ENCODE measurements around the gene FAM168A. TPM values are rescaled to one million over a fixed set of nuclear protein-coding genes. Genes with fewer than 3 reads are reported as not detected.
A peak's percentile ranks its signal among the peaks of the same experiment; 100 is the strongest.

The FAM168A gene
- total RNA-seq, 1 donor from 2014 or later = 19.2 TPM

GRCh38 chr11:73363147-73363546 lies 234.8 kb downstream of the FAM168A start:
- Mint-ChIP-seq H3K9me3 (no peaks in the 10 kb centered on the region), H3K4me1 (ENCODE audit: low read depth) (peaks cover 20% of the 10 kb centered on the region), H3K27me3 (ENCODE audit: low read depth) (no peaks in the 10 kb centered on the region), H3K4me3 (ENCODE audit: low read depth) (no peak overlapping the region), H3K36me3 (ENCODE audit: low read depth) (no peaks in the 10 kb centered on the region), H3K27ac (no peak overlapping the region)
- intact Hi-C loops (cut with micrococcal nuclease) = no loop called here
- no peak for DNase-seq (ENCODE audit: low spot score)

GRCh38 chr11:73361953-73362776 lies 235.7 kb downstream of the FAM168A start:
- Mint-ChIP-seq H3K27ac (no peak overlapping the region), H3K27me3 (ENCODE audit: low read depth) (no peaks in the 10 kb centered on the region), H3K9me3 (no peaks in the 10 kb centered on the region), H3K4me1 (ENCODE audit: low read depth) (peaks cover 12% of the 10 kb centered on the region), H3K36me3 (ENCODE audit: low read depth) (no peaks in the 10 kb centered on the region), H3K4me3 (ENCODE audit: low read depth) (no peak overlapping the region)
- no peak for DNase-seq (ENCODE audit: low spot score)
- intact Hi-C loops (cut with micrococcal nuclease) = no loop called here

GRCh38 chr11:73360743-73361369 lies 237.1 kb downstream of the FAM168A start:
- H3K27me3 Mint-ChIP-seq (ENCODE audit: low read depth) = no peaks in the 10 kb centered on the region
- H3K36me3 Mint-ChIP-seq (ENCODE audit: low read depth) = no peaks in the 10 kb centered on the region
- DNase-seq (ENCODE audit: low spot score) = no peak
- no peak overlapping the region for H3K27ac Mint-ChIP-seq
- H3K4me3 Mint-ChIP-seq (ENCODE audit: low read depth) = no peak overlapping the region
- H3K9me3 Mint-ChIP-seq = no peaks in the 10 kb centered on the region
- H3K4me1 Mint-ChIP-seq (ENCODE audit: low read depth) = peaks cover 2% of the 10 kb centered on the region
- intact Hi-C loops (cut with micrococcal nuclease) = no loop called here

GRCh38 chr11:73359930-73360742 lies 237.8 kb downstream of the FAM168A start:
- intact Hi-C loops (cut with micrococcal nuclease) = no loop called here
- no peak for DNase-seq (ENCODE audit: low spot score)
- no peaks in the 10 kb centered on the region for H3K27me3 Mint-ChIP-seq (ENCODE audit: low read depth)
- H3K9me3 Mint-ChIP-seq = no peaks in the 10 kb centered on the region
- H3K4me3 Mint-ChIP-seq (ENCODE audit: low read depth) = no peak overlapping the region
- H3K27ac Mint-ChIP-seq = no peak overlapping the region
- no peaks in the 10 kb centered on the region for H3K4me1 Mint-ChIP-seq (ENCODE audit: low read depth)
- H3K36me3 Mint-ChIP-seq (ENCODE audit: low read depth) = no peaks in the 10 kb centered on the region

GRCh38 chr11:73359341-73359740 lies 238.6 kb downstream of the FAM168A start:
- Mint-ChIP-seq H3K27me3 (ENCODE audit: low read depth) (no peaks in the 10 kb centered on the region), H3K36me3 (ENCODE audit: low read depth) (no peaks in the 10 kb centered on the region), H3K9me3 (no peaks in the 10 kb centered on the region), H3K4me1 (ENCODE audit: low read depth) (peaks cover 6% of the 10 kb centered on the region), H3K4me3 (ENCODE audit: low read depth) (no peak overlapping the region), H3K27ac (no peak overlapping the region)
- no peak for DNase-seq (ENCODE audit: low spot score)
- intact Hi-C loops (cut with micrococcal nuclease) = no loop called here

- no peak for DNase-seq (ENCODE audit: low spot score)
- no peak overlapping the region for H3K4me3 Mint-ChIP-seq (ENCODE audit: low read depth)
- no peaks in the 10 kb centered on the region for H3K9me3 Mint-ChIP-seq
- no peaks in the 10 kb centered on the region for H3K27me3 Mint-ChIP-seq (ENCODE audit: low read depth)
- H3K36me3 Mint-ChIP-seq (ENCODE audit: low read depth) = no peaks in the 10 kb centered on the region
- H3K4me1 Mint-ChIP-seq (ENCODE audit: low read depth) = peaks cover 13% of the 10 kb centered on the region
- no peak overlapping the region for H3K27ac Mint-ChIP-seq
- intact Hi-C loops (cut with micrococcal nuclease) = no loop called here
Measured at GRCh38 chr11:73358071-73358470, 239.8 kb downstream of the FAM168A start.

- no peak overlapping the region for H3K4me3 Mint-ChIP-seq (ENCODE audit: low read depth)
- intact Hi-C loops (cut with micrococcal nuclease) = no loop called here
- no peaks in the 10 kb centered on the region for H3K36me3 Mint-ChIP-seq (ENCODE audit: low read depth)
- H3K4me1 Mint-ChIP-seq (ENCODE audit: low read depth) = peaks cover 18% of the 10 kb centered on the region
- H3K9me3 Mint-ChIP-seq = no peaks in the 10 kb centered on the region
- no peaks in the 10 kb centered on the region for H3K27me3 Mint-ChIP-seq (ENCODE audit: low read depth)
- DNase-seq (ENCODE audit: low spot score) = no peak
- H3K27ac Mint-ChIP-seq = no peak overlapping the region
Measured at GRCh38 chr11:73356979-73357860, 240.7 kb downstream of the FAM168A start.

GRCh38 chr11:73355109-73355508 lies 242.8 kb downstream of the FAM168A start:
- no peaks in the 10 kb centered on the region for H3K27me3 Mint-ChIP-seq (ENCODE audit: low read depth)
- DNase-seq (ENCODE audit: low spot score) = no peak
- no peak overlapping the region for H3K4me3 Mint-ChIP-seq (ENCODE audit: low read depth)
- no peak overlapping the region for H3K27ac Mint-ChIP-seq
- H3K36me3 Mint-ChIP-seq (ENCODE audit: low read depth) = no peaks in the 10 kb centered on the region
- peaks cover 32% of the 10 kb centered on the region for H3K4me1 Mint-ChIP-seq (ENCODE audit: low read depth)
- intact Hi-C loops (cut with micrococcal nuclease) = no loop called here
- H3K9me3 Mint-ChIP-seq = no peaks in the 10 kb centered on the region

GRCh38 chr11:73353422-73353821 lies 244.5 kb downstream of the FAM168A start:
- Mint-ChIP-seq H3K27me3 (ENCODE audit: low read depth) (no peaks in the 10 kb centered on the region), H3K36me3 (ENCODE audit: low read depth) (no peaks in the 10 kb centered on the region), H3K9me3 (no peaks in the 10 kb centered on the region), H3K4me1 (ENCODE audit: low read depth) (peaks cover 35% of the 10 kb centered on the region), H3K27ac (peak overlapping the region; percentile 65), H3K4me3 (ENCODE audit: low read depth) (no peak overlapping the region)
- peak; percentile 40 for DNase-seq (ENCODE audit: low spot score)
- intact Hi-C loops (cut with micrococcal nuclease) = no loop called here

GRCh38 chr11:73350908-73351636 lies 246.8 kb downstream of the FAM168A start:
- Mint-ChIP-seq H3K27ac (no peak overlapping the region), H3K36me3 (ENCODE audit: low read depth) (no peaks in the 10 kb centered on the region), H3K4me1 (ENCODE audit: low read depth) (peaks cover 35% of the 10 kb centered on the region), H3K9me3 (no peaks in the 10 kb centered on the region), H3K27me3 (ENCODE audit: low read depth) (peaks cover 4% of the 10 kb centered on the region), H3K4me3 (ENCODE audit: low read depth) (no peak overlapping the region)
- peak; percentile 60 for DNase-seq (ENCODE audit: low spot score)
- intact Hi-C loops (cut with micrococcal nuclease) = loop anchor here (1.0 kb wide), 3 partner anchors 25 to 310 kb away; partner anchors contain the start of gene RELT

Measured in activated T-helper 2 cell treated with anti-CD3 and anti-CD28 coated beads, Interferon-gamma antibody, Interleukin-2, Interleukin-4, amounts not matched to agents 10 μg/mL and 5 μg/mL and 100 μg/mL, durations not matched to agents 14 hours and 24 hours and 36 hours (primary cell).